GM15510 (cell line): ENCODE data around the gene ABHD11.
A peak's percentile ranks its signal among the peaks of the same experiment; 100 is the strongest.

Experiments
- POLR2A ChIP-seq: IDR thresholded peaks from 3 replicates; pipeline ENCODE4 v1.6.1; 2011; ENCODE audit warnings: borderline replicate concordance; ENCODE audit not compliant: insufficient read length; ENCODE audit errors: extremely low read depth

The ABHD11 gene

GRCh38 chr7:73701357-73701995 is 37.1 kb downstream of the ABHD11 start:
- no peak for TF ChIP-seq POLR2A

GRCh38 chr7:73700581-73701134 is 37.9 kb downstream of the ABHD11 start:
- TF ChIP-seq POLR2A, result no peak

- TF ChIP-seq POLR2A, result no peak
Measured at GRCh38 chr7:73700069-73700423, 38.6 kb downstream of the ABHD11 start.

GRCh38 chr7:73699370-73700068 is 39.1 kb downstream of the ABHD11 start:
- TF ChIP-seq POLR2A, result peak; percentile 5

- TF ChIP-seq POLR2A, result no peak
Measured at GRCh38 chr7:73698410-73698809, 40.2 kb downstream of the ABHD11 start.

GRCh38 chr7:73696372-73696771 is 42.2 kb downstream of the ABHD11 start:
- no peak for TF ChIP-seq POLR2A

GRCh38 chr7:73690646-73691045 is 48.0 kb downstream of the ABHD11 start:
- TF ChIP-seq POLR2A, result no peak

- TF ChIP-seq POLR2A, result no peak
Measured at GRCh38 chr7:73688288-73688687, 50.3 kb downstream of the ABHD11 start.
